Smooth muscle cell (in vitro differentiated cells): ENCODE results near the gene OTUD4. TPM values are rescaled to one million over a fixed set of nuclear protein-coding genes. Genes with fewer than 3 reads are reported as not detected.
"Not testable (repeated sequence)": the region's sequence is repeated elsewhere in the genome, so short reads cannot be mapped to it uniquely, and the experiment has no call there.

Source experiments
- DNase-seq: peaks from one replicate; lab custom pipeline; 2025; ENCODE audit not compliant: unreplicated experiment; lab: John Stamatoyannopoulos, UW
- H2AFZ ChIP-seq: fragments of 200-600 bp; sonication (generic); 2 replicates; pipeline ENCODE4 v1.6.0; 2016; ENCODE audit warnings: antibody characterized with exemption, low read depth, mild to moderate bottlenecking
- H3F3A ChIP-seq: fragments of 200-600 bp; sonication (generic); 2 replicates; pipeline ENCODE4 v1.6.0; 2017; ENCODE audit warnings: antibody characterized with exemption, low read depth
- H3K27ac ChIP-seq: fragments of 200-600 bp; sonication (generic); 2 replicates; pipeline ENCODE4 v1.5.1; 2016; ENCODE audit warnings: low read depth, mild to moderate bottlenecking
- H3K27me3 ChIP-seq: fragments of 200-600 bp; sonication (generic); 2 replicates; pipeline ENCODE4 v1.6.1; 2016; ENCODE audit warnings: low read depth, mild to moderate bottlenecking
- H3K36me3 ChIP-seq: fragments of 200-600 bp; sonication (generic); 2 replicates; pipeline ENCODE4 v1.5.1; 2016; ENCODE audit warnings: low read depth
- H3K4me1 ChIP-seq: fragments of 200-600 bp; sonication (generic); 2 replicates; pipeline ENCODE4 v1.5.1; 2016; ENCODE audit warnings: low read depth
- H3K4me2 ChIP-seq: fragments of 200-600 bp; sonication (generic); 2 replicates; pipeline ENCODE4 v1.6.0; 2016; ENCODE audit warnings: mild to moderate bottlenecking
- H3K4me3 ChIP-seq: fragments of 200-600 bp; sonication (generic); 2 replicates; pipeline ENCODE4 v1.5.1; 2016; ENCODE audit warnings: mild to moderate bottlenecking
- H3K79me2 ChIP-seq: fragments of 200-600 bp; sonication (generic); 2 replicates; pipeline ENCODE4 v1.6.0; 2016; ENCODE audit warnings: low read depth, mild to moderate bottlenecking
- H3K9ac ChIP-seq: fragments of 200-600 bp; sonication (generic); 2 replicates; pipeline ENCODE4 v1.6.0; 2016; ENCODE audit warnings: low read depth
- H3K9me3 ChIP-seq: fragments of 200-600 bp; sonication (generic); replicated peaks from 2 replicates; pipeline ENCODE4 v1.5.1; 2016; ENCODE audit warnings: low read depth
- H4K20me1 ChIP-seq: fragments of 200-600 bp; sonication (generic); 2 replicates; pipeline ENCODE4 v1.6.0; 2016; ENCODE audit warnings: low read depth
- WGBS: methylation state at CpG from one replicate; pipeline ENCODE4 v1.1.7; 2016; ENCODE audit warnings: low lambda C conversion rate; 5-methylcytosine and 5-hydroxymethylcytosine counted together
- polyA plus RNA-seq: library from polyadenylated mRNA; unstranded; fragments of >200 nt; fragmentation: Nextera tagmentation; extraction: Ambion mirVana; gene quantifications from 2 replicates; pipeline ENCODE4 v1.2.1, GENCODE V29; 2016
- total RNA-seq: library from RNA; depleted of rRNA; stranded (reverse); fragments of >200 nt; gene quantifications from 2 replicates; pipeline ENCODE4 v1.2.3, GENCODE V29; 2014
- TF ChIP-seq, protein P1 (sequence below): fragments of 200-600 bp; sonication (generic); IDR thresholded peaks from 2 replicates; pipeline ENCODE4 v1.5.1; 2017; ENCODE audit warnings: borderline replicate concordance, mild to moderate bottlenecking, antibody characterized with exemption; ENCODE audit not compliant: insufficient read depth, poor library complexity, severe bottlenecking

Gene OTUD4
- total and polyA plus RNA-seq, 2 experiments from 2014 or later = 4.4 to 16.3 TPM

DNA sequence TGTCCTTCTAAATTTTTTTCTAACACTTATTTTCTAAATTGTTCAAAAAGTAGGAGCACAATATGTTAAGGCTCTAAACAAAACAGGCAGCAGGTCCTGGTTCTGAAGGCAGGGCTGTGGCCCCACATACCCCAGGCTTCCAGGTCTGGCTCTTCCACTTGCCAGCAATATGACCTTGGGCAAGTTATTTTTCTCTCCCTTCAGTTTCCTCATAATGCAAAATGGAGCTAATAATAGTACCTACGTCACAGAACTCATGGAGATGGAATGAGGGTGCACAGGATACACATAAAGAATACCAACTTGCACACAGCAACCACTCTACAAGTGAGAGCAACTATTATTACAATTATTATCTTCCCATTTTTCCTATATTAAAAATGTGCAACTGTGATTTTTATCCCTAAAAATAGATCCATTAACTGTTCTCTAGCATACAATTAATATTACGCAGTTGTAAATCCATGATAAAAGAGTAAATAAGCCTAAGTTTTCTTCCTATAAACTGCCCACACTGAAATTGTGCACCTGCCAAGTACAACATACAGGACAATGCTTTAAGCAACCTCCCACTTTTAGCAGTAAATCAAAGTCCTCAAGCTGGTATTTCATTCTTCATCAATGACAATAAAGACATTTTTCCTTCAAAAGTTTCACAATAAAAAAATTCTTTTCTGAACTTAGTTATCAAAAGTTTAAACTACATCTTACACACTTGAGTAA, 27.0 kb downstream of the OTUD4 start:
- H3K9me3 ChIP-seq = no peaks in the 10 kb centered on the region
- H4K20me1 ChIP-seq = peaks cover 7% of the 10 kb centered on the region
- H3K79me2 ChIP-seq = no peaks in the 10 kb centered on the region
- TF ChIP-seq, protein P1, sequence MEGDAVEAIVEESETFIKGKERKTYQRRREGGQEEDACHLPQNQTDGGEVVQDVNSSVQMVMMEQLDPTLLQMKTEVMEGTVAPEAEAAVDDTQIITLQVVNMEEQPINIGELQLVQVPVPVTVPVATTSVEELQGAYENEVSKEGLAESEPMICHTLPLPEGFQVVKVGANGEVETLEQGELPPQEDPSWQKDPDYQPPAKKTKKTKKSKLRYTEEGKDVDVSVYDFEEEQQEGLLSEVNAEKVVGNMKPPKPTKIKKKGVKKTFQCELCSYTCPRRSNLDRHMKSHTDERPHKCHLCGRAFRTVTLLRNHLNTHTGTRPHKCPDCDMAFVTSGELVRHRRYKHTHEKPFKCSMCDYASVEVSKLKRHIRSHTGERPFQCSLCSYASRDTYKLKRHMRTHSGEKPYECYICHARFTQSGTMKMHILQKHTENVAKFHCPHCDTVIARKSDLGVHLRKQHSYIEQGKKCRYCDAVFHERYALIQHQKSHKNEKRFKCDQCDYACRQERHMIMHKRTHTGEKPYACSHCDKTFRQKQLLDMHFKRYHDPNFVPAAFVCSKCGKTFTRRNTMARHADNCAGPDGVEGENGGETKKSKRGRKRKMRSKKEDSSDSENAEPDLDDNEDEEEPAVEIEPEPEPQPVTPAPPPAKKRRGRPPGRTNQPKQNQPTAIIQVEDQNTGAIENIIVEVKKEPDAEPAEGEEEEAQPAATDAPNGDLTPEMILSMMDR = no peak
- no peak overlapping the region for H3K9ac ChIP-seq
- H3K27me3 ChIP-seq = no peaks in the 10 kb centered on the region
- no peaks in the 10 kb centered on the region for H3F3A ChIP-seq
- H2AFZ ChIP-seq = no peak overlapping the region
- 91% methylated on average over 2 of the region's 2 CpGs for WGBS
- no peak for DNase-seq
- peaks cover 9% of the 10 kb centered on the region for H3K36me3 ChIP-seq
- no peak overlapping the region for H3K4me2 ChIP-seq
- no peaks in the 10 kb centered on the region for H3K4me1 ChIP-seq
- H3K4me3 ChIP-seq = no peak overlapping the region
- no peak overlapping the region for H3K27ac ChIP-seq

DNA sequence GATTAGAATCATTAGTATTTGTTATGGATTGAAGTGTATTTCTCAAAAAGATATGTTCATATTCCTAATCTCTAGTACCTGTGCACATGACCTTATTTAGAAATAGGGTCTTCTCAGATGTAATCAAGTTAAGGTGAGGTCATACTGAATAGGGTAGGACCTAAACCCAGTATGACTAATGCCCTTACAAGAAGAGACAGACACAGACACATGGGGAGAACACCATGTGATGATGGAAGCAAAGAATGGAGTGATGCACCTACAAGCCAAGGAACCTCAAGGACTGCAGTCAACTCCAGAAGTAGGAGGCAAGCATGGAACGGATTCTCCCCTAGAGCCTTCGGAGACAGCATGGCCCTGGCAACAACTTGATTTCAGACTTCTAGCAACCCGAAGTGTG, 31.4 kb downstream of the OTUD4 start:
- peaks cover 11% of the 10 kb centered on the region for H3K36me3 ChIP-seq
- peaks cover 6% of the 10 kb centered on the region for H4K20me1 ChIP-seq
- no peak overlapping the region for H3K27ac ChIP-seq
- no peaks in the 10 kb centered on the region for H3K4me1 ChIP-seq
- H3K4me2 ChIP-seq = no peak overlapping the region
- no peaks in the 10 kb centered on the region for H3K27me3 ChIP-seq
- H3K9me3 ChIP-seq = no peaks in the 10 kb centered on the region
- H3K4me3 ChIP-seq = no peak overlapping the region
- H3F3A ChIP-seq = no peaks in the 10 kb centered on the region
- no peak for DNase-seq
- no peaks in the 10 kb centered on the region for H3K79me2 ChIP-seq
- H3K9ac ChIP-seq = no peak overlapping the region
- TF ChIP-seq, protein P1 = no peak
- WGBS = 95% methylated on average over 3 of the region's 3 CpGs
- no peak overlapping the region for H2AFZ ChIP-seq

GRCh38 chr4:145136219-145136618, 44.2 kb downstream of the OTUD4 start:
- peaks cover 17% of the 10 kb centered on the region for H3K36me3 ChIP-seq
- H3K4me2 ChIP-seq, H2AFZ ChIP-seq, H3F3A ChIP-seq, H3K27ac ChIP-seq, H3K9ac ChIP-seq, H4K20me1 ChIP-seq, H3K27me3 ChIP-seq, DNase-seq, H3K4me3 ChIP-seq, H3K79me2 ChIP-seq, H3K9me3 ChIP-seq, H3K4me1 ChIP-seq: not testable (repeated sequence)
- 57% methylated on average over 1 of the region's 1 CpG for WGBS

DNA sequence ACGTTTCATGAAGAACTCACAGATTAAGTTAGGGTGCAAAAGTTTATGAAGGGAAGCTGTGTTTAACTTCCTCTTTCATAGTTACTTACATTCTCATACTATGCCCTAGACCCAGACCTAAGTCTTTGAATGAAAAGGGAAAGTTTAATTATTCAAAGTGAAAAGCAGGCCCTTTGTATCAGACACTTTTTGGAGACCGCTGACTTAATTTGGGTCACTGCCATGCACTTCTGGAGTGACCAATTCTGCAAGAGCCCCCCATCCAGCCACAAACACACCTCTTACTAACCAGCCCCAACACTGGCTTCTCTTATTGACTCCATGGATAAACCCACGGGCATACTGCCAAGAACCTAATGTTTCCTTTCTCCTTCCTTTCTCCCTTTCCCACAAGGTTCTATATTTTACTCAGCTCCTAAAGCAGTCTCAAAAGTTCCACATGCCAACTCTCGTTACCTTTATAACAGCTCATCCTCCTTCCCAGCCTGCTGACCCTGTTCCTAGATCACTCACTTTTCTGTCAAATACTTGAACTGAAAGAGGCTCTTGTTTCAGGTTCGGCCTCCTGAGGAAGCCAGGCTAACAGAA, 47.8 kb downstream of the OTUD4 start:
- Histone ChIP-seq H3K4me2 (no peak overlapping the region), H3K9ac (no peak overlapping the region), H3K4me1 (no peaks in the 10 kb centered on the region), H3K27ac (peak overlapping the region; percentile 15), H3F3A (peaks cover 10% of the 10 kb centered on the region), H3K79me2 (no peaks in the 10 kb centered on the region), H3K4me3 (no peak overlapping the region), H2AFZ (no peak overlapping the region), H3K9me3 (no peaks in the 10 kb centered on the region), H3K36me3 (no peaks in the 10 kb centered on the region), H3K27me3 (no peaks in the 10 kb centered on the region), H4K20me1 (no peaks in the 10 kb centered on the region)
- 94% methylated on average over 5 of the region's 5 CpGs for WGBS
- TF ChIP-seq, protein P1 = no peak
- no peak for DNase-seq
